HG02981 (cell line): ENCODE measurements around the gene SAMD4A.
"Not testable (repeated sequence)": the region's sequence is repeated elsewhere in the genome, so short reads cannot be mapped to it uniquely, and the experiment has no call there.

Experiments
- ATAC-seq: cut with Tn5 transposase; IDR thresholded peaks from one replicate; pipeline ENCODE4 v1.9.1; 2021; ENCODE audit warnings: mild to moderate bottlenecking, moderate library complexity; ENCODE audit not compliant: unreplicated experiment

SAMD4A gene

DNA sequence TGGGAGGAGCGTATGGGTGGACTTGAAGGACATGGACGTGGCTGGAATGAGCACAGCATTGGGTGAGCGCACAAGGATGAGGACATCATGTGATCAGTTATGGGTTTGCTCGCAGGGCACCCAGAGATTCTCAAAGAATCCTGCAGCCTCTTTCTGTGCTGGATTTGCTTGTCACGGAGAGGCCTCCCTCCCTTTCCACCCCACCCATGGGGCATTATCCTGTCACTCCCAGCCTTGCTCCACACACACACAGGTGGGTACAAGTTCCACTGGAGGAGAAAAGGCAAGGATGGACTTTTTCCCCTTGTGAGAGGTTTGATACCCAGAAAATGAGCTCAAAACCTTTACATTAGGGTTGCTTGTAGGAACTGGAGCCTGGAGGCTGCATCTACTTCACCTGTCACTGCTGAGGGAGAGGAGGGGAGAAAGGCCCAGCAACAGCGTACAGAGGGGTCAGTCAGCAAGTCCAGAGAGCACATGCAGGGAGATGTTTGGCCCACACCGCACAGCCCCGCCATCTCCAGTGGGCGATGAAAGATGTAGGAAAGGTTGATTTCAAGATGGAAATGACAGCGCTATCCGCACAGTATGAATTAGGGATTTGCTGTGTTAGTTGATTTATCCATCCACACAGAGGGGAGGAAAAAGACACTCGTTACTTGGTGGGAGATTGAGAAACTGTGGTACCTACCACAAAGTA, 223.0 kb downstream of the SAMD4A start:
- no peak for ATAC-seq

DNA sequence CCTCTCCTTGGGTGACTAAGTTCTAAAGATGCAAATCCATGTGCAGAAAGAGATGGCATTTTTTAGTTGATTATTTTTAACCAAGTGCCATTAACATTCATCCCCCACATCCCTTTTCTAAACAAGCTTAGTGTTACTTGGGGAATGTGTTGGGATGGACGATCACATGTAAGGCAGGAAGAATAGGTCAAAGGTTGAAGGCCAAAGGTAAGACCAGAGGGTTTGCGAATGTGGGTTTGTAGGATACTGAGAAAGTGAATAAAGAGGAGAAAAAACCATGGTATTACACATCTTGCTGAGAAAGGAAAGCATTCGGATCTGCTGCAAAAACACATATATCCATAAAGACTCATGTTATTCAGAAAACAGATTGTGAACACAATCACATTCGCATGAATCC, 224.1 kb downstream of the SAMD4A start:
- no peak for ATAC-seq

DNA sequence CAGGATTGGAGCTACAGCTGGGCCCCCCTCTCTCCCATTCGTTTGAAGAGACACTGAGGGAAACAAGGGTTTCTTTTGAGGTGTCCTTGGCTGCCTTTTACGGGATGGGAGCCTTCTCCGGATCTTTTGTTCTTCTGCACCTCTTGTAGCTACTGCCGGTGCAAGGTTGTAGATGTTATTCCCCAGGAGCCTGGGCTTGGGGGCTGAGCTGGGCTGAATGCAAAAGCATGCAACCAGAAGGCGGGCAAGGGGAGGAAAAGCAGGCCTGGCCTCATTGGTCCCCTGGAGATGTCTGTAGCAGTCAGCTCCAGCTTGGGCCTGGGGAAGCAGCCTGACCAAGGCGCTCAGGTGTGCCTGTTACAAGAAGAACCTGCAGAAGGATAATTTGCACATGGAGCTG, 225.4 kb downstream of the SAMD4A start:
- ATAC-seq: no peak

DNA sequence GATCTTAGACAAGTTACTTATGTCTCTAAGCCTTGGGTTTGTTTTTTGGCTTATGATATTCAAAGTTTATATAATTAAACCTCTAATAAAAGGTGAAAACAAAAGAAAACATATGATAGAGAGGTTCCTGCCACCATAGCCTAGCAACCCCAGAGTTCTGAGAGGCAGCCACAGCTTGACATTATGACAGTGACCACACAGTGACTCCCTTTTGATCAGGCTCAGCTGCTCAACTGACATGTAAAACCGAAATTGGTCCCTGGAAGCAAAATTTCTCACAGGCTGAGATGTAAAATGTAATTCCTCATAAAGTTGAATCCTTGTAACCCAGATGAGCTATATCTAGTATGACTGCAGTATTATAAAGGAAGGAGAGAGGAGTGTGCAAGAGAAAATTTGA, 227.2 kb downstream of the SAMD4A start:
- no peak for ATAC-seq

DNA sequence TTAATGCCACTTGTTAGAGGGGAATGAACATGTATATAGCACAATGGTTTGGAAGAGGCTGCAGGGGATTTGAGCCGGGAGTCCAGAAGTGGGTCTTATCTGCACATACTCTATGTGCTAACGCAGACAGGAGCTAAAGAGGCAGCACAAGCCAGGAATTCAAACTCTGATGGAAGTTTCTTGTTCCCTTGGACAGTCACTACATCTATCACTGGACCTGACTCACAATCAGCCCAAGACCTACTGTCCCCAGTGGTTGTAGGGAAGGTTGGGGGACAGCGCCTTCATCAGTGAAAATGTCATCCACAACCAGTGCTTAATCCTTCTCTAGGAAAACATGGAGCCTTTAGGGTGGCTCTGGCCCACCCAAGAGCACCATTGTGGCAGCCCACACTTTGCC, 227.9 kb downstream of the SAMD4A start:
- no peak for ATAC-seq

DNA sequence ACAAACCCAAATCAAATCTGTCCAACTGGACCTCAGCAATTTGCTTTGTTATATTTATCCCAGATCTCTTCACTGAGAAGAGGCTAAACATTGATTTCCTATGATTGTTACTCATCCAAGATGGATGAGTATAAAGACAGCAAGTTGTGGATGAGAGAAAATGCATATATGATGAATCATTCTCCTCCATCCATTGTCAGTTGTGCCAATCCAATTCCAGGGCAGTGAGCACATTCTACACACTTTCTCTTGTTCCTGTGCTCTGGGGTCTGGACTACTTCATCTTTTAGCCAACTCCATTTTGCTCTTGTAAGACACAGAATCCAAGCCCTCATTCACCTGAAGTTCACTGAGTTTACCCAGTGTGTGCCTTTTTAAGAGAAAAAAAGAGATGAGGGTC, 230.0 kb downstream of the SAMD4A start:
- no peak for ATAC-seq

DNA sequence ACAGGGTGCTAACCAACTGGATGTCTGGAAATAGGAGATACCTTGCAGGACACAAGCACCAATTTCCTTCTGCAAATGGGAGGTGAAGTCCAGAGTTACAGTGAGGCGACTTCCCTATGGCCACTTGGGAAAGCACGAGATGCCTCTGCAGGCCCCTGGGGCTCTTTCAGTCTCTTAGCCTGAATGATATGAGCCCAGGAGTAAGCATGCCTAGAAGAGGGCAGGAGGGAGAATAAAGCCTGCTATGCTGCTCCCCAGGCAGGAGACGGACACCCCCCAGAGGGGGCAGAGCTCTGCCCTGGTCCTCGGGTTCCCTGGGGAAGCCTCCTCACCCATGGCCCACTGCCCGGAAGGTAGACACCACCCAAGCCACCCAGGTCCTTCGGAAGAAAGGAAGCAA, 230.6 kb downstream of the SAMD4A start:
- ATAC-seq: no peak

DNA sequence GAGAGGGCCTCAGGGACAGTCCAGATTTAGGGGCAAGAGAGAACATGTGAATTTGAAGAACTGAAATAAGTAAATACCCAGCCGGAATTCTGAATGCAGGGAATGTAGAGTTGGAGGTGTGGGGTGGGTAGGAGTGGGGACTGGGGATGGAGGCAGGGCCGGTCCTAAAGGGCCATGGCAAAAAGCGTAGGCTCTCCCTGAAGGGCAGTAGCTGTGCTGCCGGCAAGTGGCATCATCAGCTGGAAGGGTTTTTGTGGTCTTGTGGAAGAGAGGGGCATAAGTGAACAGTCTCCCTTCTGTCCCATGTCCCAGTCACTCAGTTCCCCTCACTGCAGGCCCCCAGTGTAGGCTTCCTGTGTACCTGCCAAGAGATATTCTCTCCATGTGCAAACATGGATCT, 231.1 kb downstream of the SAMD4A start:
- ATAC-seq: no peak

DNA sequence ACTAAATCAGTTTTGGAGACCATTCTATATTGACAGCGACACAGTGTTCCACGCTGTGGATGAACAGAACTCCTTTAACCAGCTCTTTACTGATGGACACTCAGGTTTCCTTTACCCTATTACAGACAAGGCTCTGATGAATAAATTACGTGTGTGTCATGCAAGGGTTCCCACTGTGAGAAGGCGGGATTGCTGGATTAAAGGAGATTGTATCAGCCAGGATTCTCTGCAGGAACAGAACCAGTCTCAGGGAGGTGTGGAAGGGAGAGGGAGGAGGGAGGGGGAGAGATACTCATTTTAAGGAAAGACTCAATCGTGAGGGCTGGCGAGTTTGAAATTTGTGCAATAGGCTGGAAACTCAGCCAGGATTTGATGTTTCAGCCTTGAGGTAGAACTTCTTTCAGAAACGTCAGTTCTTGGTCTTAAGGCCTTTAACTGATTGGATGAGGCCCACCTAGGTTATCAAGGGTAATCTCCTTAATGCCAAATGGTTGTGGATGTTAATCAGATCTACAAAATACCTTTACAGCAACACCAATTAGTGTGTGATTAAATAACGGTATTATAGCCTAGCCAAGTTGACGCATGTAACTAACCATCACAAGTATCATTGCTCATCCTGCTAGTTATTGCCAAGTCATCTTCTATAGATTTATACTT, 231.7 kb downstream of the SAMD4A start:
- no peak for ATAC-seq

DNA sequence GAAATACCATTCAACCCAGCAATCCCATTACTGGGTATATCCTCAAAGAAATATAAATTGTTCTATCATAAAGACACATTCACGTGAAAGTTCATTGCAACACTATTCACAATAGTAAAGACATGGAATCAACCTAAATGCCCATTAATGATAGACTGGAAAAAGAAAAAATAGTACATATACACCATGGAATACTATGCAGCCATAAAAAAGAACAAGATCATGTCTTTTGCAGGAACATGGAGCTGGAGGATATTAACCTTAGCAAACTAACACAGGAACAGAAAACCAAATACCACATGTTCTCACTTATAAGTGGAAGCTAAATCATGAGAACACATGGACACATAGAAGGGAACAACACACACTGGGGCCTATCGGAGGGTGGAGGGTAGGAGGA, 234.6 kb downstream of the SAMD4A start:
- ATAC-seq: not testable (repeated sequence)

DNA sequence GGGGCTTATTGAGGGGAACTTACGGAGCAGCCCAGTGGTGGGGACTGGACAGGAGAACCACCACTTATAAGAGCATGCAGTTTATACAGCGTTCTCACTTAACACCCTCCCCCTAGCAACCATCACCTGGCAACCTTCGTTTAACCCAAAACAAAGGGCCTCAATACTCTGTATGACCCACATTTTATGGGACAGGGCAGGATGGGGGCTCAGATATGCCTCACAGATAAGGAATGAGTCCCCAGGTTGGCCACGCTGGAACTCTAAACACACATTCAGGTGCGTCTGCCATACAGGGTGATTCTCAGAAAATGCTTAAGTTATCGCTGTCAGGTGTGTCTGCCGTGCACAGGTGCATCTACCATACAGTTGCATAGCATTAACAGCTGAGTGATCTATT, 236.5 kb downstream of the SAMD4A start:
- no peak for ATAC-seq

DNA sequence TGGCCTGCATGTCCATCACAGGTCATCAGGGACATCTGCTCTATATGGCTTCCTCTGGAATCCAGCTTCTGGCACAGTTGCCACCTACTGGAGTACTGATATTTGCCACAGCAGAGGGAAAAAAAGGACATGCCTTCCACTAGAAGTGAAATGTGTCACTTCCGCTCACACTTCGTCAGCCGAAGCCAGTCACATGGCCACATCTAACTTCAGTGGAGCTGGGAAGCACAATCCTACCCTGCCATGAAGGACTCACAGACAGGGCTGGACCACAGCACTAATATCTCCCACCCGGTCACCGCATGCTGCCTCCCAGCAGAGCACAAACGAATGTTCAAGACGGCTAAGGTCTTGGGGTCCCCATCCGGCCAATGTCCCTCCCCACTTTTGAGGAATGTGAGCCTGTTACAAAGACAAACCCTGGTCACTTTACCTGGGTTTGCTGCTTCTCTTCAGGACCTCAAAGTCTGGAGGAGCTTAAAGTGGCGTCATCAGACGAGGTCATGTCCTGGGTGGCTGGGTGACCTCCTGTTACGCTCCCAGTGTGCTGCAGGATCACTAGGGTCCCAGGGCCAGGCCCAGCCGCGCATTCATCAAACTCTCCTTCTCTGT, 237.1 kb downstream of the SAMD4A start:
- no peak for ATAC-seq

DNA sequence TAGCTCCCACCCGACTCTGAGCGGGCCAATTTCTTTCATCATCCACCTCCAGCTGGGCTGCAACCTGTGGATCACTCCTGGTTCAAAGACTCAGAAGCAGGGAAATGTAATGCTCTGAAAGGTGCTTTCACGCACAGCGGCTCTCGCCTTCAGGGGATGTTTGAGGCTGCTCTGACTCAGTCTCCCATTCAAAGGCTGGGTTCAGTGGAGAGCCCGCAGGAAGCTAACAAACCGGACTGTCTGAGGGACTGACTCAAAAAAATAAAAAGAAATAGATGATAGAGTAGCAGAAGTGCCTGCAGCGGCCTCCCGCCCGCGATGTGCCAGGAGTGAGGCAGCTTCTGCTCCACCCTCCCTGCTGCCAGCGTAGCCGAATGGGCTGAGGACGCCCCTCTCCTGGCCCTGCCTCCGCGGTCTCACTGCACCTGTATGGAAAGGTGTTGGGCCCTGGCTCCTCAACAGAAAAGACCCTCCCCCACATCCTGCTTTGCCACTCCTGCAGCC, 237.7 kb downstream of the SAMD4A start:
- no peak for ATAC-seq

DNA sequence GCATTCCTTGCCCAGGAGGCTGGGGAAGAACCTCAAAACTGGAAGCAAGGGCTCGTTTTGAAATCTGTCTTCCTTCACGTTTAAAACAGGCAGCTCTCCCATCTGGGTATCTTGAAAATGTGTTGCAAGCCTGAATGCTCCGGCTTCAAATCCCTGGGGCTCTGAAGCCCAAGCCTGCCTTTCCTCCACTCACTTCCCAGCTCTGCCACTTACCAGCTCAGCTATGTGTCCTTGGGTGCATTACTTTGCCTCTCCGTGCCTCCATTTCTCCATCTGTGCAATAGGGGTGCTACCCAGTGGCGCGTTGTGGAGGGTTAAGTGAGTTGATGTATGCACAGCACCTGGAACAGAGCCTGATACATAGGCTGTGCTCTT, 238.1 kb downstream of the SAMD4A start:
- ATAC-seq: no peak

DNA sequence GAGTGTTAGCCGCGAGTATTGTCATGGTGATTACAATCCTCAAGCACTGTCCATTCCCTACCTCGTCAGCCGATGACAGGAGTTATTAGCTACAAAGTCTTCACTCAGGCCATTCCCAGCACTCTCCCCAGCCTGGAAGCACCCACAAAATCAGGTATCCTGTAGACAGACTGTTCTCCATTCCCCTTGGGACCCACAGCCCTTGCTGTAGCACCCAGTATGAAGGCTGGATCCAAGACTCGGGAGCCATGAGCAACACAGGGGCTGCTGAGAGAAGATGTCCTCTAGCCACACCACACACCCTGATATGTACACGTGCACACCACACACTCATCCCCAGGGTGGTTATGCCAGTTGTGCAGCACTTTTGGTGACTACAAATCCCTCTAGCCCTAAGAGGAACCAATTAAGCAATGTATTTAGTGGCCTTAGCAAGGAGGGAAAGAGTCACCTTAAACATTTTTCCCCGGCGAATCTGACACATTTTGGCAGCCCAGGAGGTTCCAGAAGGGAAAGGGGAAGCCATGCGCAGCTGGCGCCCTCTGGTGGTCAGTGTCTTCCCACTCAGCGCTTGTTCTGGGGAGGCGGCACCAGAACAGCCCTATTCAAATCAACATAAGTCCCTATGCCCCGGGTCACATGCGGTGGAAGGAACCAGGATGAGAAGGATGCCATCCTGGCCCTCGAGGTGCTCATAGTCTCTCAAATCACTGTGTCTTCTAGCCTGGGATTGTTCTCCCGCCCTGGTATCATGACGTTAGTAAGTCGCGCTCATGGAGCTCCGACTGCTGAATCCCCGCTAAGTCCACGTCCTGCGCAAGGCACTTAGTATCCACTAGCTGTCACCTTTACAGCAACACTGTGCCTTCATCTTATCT, 238.8 kb downstream of the SAMD4A start:
- ATAC-seq: peak; percentile 62

DNA sequence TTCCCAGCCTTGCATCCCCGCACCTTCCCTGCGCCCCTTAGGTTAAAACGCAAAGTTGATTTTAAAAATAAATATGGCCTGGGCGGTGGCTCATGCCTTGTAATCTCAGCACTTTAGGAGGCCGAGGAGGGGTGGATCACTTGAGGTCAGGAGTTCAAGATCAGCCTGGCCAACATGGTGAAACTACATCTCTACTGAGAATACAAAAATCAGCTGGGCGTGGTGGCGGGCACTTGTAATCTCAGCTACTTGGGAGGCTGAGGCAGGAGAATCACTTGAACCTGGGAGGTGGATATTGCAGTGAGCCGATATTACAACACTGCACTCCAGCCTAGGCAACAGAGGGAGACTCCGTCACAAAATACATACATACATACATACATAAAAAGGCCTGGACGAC, 239.7 kb downstream of the SAMD4A start:
- no peak for ATAC-seq

DNA sequence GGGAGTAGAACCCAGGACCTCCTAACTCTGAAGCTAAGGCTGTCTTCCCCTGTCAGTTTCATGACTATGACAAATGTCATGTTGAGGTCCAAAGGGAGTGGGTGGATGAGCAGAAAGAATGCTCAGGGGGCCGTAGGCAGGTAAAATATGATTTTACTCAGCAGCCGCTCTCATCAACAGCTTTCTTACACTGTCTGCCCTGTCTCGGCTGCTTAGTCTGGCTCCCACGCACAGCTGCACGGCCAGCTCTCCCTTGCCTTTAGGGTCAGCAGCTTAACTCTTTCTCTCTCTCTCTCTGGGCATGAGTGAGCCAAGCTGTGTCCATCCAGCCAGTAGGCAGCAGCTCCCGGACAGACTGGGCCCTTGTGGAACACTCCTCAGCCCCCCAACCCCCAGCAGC, 240.5 kb downstream of the SAMD4A start:
- no peak for ATAC-seq

DNA sequence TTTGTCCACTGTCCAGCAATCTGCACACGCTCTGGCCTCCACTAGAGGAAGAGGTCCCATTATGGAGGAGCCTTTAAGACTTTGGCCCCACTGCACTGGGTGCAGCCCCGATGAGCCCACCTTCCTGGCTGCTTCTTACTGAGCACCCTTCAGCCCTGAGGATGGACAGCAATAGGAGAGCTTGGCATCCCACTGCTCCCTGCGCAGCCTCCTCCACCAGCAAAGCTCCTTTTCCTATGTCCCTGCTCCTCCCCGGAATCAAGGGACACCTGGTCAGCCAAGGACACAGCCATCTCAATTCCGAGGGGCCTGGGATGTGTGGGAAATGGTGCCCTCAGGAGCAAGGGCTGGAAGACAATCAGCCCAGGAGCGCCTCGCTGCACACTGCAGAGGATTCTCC, 241.0 kb downstream of the SAMD4A start:
- no peak for ATAC-seq

DNA sequence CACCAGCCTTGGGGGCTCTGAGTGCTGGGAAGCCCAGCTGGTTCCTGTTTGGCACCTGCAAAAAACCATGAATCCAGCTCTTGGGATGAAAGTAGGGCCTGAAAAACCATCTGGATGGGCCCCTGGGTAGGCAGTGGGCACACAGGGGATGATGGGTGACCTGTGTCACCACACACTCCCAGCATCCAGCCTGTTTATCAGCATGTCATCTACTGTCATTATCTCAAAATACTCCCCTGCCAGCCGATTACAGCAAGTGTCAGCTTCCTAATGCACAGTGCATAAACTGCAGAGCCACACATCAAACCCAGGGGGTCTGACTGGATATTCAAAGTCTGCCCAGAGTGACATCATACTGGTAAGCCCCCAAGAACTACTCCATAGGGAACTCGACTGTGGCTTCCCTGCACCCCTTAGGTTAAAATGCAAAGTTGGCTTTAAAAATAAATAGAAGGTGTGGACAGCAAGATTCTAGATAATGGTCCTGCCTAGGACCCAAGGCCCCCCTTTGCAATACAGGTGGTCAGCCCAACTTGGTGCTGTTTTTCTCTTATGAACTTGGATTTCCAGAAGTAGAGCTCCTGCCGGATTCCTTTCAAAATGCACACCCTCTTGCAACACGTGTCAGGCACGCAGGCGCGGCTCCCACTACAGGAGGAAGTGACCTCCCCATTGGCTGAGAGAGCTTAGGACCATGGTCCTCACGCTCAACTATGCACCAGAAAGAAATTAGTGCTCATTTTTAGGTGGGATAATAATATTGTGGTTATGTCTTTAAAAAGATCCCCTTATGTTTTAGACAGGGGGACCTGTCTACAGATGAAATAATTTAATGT, 241.6 kb downstream of the SAMD4A start:
- ATAC-seq: no peak

DNA sequence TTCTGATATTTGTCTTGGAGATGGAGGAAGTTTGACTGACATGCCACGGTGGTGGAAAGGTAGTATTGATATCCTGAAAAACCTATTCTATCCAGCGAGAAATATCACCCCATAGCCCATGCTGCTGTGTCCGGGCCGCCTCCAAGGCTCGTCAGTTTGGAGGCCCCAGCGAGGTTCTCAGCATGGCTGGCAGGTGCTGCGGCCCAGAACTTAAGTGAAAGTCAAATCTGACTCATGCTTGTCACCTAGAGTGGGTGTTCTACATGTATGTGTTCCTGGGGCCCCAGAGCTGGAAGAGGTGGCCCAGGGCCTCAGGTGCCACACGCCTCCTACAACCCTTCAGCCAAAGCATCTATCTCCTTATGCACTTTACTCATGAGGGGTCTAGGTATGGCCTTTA, 242.8 kb downstream of the SAMD4A start:
- ATAC-seq: no peak
